Panc1 (cell line): ENCODE data around the gene ACO1. TPM values are rescaled to one million over a fixed set of nuclear protein-coding genes. Genes with fewer than 3 reads are reported as not detected.

Experiments used
- ATAC-seq: fragments of 200-7000 bp; cut with Tn5 transposase; 2 replicates; pipeline ENCODE4 v1.9.1; 2020; ENCODE audit warnings: mild to moderate bottlenecking, moderate library complexity
- BruUV-seq: library from RNA; stranded (reverse); fragments of 400-500 nt; replicated peaks from 2 replicates; lab custom pipeline; 2021; lab: Mats Ljungman, UMichigan
- CTCF ChIA-PET: fragments of 300-600 bp; sonication (Branson Sonifier 250); formaldehyde crosslinking; loops from one replicate; lab custom pipeline; 2022; ENCODE audit warnings: antibody characterized with exemption; lab: Charles Lee
- POLR2A ChIA-PET: fragments of 300-600 bp; sonication (Branson Sonifier 250); formaldehyde crosslinking; loops from one replicate; lab custom pipeline; 2022; ENCODE audit warnings: antibody characterized with exemption; lab: Charles Lee
- DNase-seq: peaks from one replicate; pipeline ENCODE4 v3.0.0-alpha.2; 2010; ENCODE audit warnings: low read depth, low spot score
- H3K27ac ChIP-seq: 2 replicates; pipeline ENCODE4 v1.5.1; 2011; ENCODE audit warnings: mild to moderate bottlenecking, low read length, inconsistent platforms
- H3K27me3 ChIP-seq: fragments of 200-500 bp; sonication (Bioruptor generic); 2 replicates; pipeline ENCODE4 v1.6.0; 2014; ENCODE audit warnings: low read length, inconsistent platforms; ENCODE audit not compliant: control insufficient read depth, insufficient read depth
- H3K36me3 ChIP-seq: fragments of 200-500 bp; sonication (Bioruptor generic); 2 replicates; pipeline ENCODE4 v1.5.1; 2014; ENCODE audit warnings: inconsistent platforms, mild to moderate bottlenecking, low read length, moderate library complexity; ENCODE audit not compliant: control insufficient read depth, insufficient read depth
- H3K4me1 ChIP-seq: 2 replicates; pipeline ENCODE4 v1.5.1; 2011; ENCODE audit warnings: inconsistent platforms, mild to moderate bottlenecking, low read length, moderate library complexity; ENCODE audit not compliant: control insufficient read depth, insufficient read depth
- H3K4me3 ChIP-seq, 2 experiments: 2 replicates each; pipeline ENCODE4 v1.5.1; 2011 to 2012; ENCODE audit warnings: low read depth in 2 of 2, low read length in 2 of 2, mild to moderate bottlenecking in 2 of 2, inconsistent platforms in 1 of 2, moderate library complexity in 1 of 2
- H3K9me3 ChIP-seq: fragments of 200-500 bp; sonication (Bioruptor generic); 2 replicates; pipeline ENCODE4 v1.5.1; 2014; ENCODE audit warnings: low read depth, mild to moderate bottlenecking, inconsistent platforms, low read length, moderate library complexity; ENCODE audit not compliant: control insufficient read depth, insufficient read depth
- POLR2AphosphoS5 ChIP-seq: IDR thresholded peaks from 2 replicates; pipeline ENCODE4 v1.6.1; 2012; ENCODE audit warnings: mild to moderate bottlenecking, low read depth, low read length, moderate library complexity
- SIN3A ChIP-seq: IDR thresholded peaks from 2 replicates; pipeline ENCODE4 v1.6.1; 2012; ENCODE audit warnings: low read depth, mild to moderate bottlenecking, low read length, moderate library complexity, borderline replicate concordance; ENCODE audit not compliant: insufficient read depth
- TCF7L2 ChIP-seq: IDR thresholded peaks from 2 replicates; pipeline ENCODE4 v1.6.1; 2011; ENCODE audit warnings: mild to moderate bottlenecking, low read depth, low read length, inconsistent platforms
- in situ Hi-C: cut with HindIII; loops from 2 replicates; pipeline ENCODE4 v1.10.0; 2016; ENCODE audit warnings: low sequenced_read_pairs, low pct_unique_long_range_greater_than_20kb
- intact Hi-C: fragments of 100-400 bp; cut with micrococcal nuclease; formaldehyde crosslinking; loops from one replicate; pipeline ENCODE4 v1.10.0; 2022; ENCODE audit not compliant: unreplicated experiment
- total RNA-seq: library from RNA; stranded (reverse); gene quantifications from one replicate; pipeline ENCODE4 v1.2.1, GENCODE V29; 2021; ENCODE audit not compliant: unreplicated experiment
- TF ChIP-seq, protein P1 (sequence below): fragments of 450-650 bp; IDR thresholded peaks from 2 replicates; pipeline ENCODE4 v1.5.1; 2017; ENCODE audit warnings: mild to moderate bottlenecking
- TF ChIP-seq, protein P2 (sequence below), 2 experiments: IDR thresholded peaks; 2 replicates each; pipeline ENCODE4 v1.6.1; 2011 to 2012; ENCODE audit warnings: low read depth in 2 of 2, control low read depth in 1 of 2, low read length in 1 of 2, mild to moderate bottlenecking in 1 of 2, moderate library complexity in 1 of 2; ENCODE audit not compliant: insufficient read depth in 1 of 2

Gene ACO1
- total RNA-seq, 1 experiment from 2014 or later, result 49.3 TPM

DNA sequence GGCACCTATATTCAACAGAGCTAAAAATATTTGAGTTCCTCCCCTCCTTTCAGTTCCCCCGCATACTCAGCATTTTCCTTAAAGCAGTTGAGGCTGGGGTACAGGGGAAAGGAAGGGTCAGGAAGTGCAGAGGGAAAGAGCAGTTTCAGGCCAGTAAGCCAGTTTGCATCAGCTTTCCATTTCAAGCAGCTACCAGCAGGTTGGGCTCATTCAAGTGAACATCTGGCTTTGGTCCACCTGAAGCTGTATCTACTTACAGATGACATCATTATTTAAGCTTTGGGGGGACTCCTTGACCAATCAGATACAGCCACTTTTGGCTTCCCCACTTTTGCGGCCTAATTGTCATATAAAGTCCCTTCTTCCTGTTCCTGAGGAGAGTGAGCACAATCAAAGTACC, 8.2 kb upstream of the ACO1 start:
- no peak for TF ChIP-seq POLR2AphosphoS5
- TF ChIP-seq, protein P1, sequence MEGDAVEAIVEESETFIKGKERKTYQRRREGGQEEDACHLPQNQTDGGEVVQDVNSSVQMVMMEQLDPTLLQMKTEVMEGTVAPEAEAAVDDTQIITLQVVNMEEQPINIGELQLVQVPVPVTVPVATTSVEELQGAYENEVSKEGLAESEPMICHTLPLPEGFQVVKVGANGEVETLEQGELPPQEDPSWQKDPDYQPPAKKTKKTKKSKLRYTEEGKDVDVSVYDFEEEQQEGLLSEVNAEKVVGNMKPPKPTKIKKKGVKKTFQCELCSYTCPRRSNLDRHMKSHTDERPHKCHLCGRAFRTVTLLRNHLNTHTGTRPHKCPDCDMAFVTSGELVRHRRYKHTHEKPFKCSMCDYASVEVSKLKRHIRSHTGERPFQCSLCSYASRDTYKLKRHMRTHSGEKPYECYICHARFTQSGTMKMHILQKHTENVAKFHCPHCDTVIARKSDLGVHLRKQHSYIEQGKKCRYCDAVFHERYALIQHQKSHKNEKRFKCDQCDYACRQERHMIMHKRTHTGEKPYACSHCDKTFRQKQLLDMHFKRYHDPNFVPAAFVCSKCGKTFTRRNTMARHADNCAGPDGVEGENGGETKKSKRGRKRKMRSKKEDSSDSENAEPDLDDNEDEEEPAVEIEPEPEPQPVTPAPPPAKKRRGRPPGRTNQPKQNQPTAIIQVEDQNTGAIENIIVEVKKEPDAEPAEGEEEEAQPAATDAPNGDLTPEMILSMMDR, result no peak
- TF ChIP-seq, protein P2, sequence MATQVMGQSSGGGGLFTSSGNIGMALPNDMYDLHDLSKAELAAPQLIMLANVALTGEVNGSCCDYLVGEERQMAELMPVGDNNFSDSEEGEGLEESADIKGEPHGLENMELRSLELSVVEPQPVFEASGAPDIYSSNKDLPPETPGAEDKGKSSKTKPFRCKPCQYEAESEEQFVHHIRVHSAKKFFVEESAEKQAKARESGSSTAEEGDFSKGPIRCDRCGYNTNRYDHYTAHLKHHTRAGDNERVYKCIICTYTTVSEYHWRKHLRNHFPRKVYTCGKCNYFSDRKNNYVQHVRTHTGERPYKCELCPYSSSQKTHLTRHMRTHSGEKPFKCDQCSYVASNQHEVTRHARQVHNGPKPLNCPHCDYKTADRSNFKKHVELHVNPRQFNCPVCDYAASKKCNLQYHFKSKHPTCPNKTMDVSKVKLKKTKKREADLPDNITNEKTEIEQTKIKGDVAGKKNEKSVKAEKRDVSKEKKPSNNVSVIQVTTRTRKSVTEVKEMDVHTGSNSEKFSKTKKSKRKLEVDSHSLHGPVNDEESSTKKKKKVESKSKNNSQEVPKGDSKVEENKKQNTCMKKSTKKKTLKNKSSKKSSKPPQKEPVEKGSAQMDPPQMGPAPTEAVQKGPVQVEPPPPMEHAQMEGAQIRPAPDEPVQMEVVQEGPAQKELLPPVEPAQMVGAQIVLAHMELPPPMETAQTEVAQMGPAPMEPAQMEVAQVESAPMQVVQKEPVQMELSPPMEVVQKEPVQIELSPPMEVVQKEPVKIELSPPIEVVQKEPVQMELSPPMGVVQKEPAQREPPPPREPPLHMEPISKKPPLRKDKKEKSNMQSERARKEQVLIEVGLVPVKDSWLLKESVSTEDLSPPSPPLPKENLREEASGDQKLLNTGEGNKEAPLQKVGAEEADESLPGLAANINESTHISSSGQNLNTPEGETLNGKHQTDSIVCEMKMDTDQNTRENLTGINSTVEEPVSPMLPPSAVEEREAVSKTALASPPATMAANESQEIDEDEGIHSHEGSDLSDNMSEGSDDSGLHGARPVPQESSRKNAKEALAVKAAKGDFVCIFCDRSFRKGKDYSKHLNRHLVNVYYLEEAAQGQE (IDR thresholded peaks at IDR 0.05; ENCODE audit: insufficient read depth in 1 of 2, low read depth in 2 of 2, low read length in 1 of 2), result no peak
- TF ChIP-seq TCF7L2, result no peak
- TF ChIP-seq SIN3A, result no peak
- H3K27me3 ChIP-seq, result 0 out of 2 replicates have a peak, but pooled peaks cover 2% of the 10 kb centered on the region
- no peaks in the 10 kb centered on the region for H3K9me3 ChIP-seq
- in situ Hi-C loops, result no loop called here
- no peak for DNase-seq
- POLR2A ChIA-PET, result interaction anchor here (0.5 kb wide), 1 partner anchor 197 kb away, joined by 4 read pairs; no protein-coding TSS in a partner anchor
- intact Hi-C loops, result loop anchor here (5.0 to 10.0 kb wide), 4 partner anchors 139 to 596 kb away; no protein-coding TSS in a partner anchor
- ATAC-seq, result no peak
- H3K27ac ChIP-seq, result no peak overlapping the region
- H3K4me3 ChIP-seq, result no peak overlapping the region
- no TSS peak for BruUV-seq
- no peaks in the 10 kb centered on the region for H3K36me3 ChIP-seq
- CTCF ChIA-PET, result interaction anchor here (0.6 kb wide), 1 partner anchor 203 kb away, joined by 4 read pairs; no protein-coding TSS in a partner anchor
- peaks cover 4% of the 10 kb centered on the region for H3K4me1 ChIP-seq

DNA sequence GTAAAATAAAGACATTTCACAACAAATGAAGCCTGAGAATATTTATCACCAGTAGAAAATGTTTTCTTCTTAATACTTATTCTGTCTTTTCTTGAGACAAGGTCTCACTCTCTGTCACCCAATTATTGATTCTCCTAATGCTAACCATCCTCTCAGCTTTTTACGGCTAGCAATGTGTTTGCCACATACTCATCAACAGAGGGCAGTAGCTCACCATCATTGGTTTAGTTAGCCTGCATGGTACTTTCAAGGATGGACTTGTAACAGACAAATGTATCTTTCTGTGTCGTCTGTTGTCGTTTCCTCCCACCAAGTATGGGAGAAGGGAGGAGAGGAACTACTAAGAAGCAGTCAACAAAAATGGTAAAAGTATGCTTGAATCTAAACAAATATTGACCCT, 5.9 kb upstream of the ACO1 start:
- ATAC-seq, result peak; percentile 83

More for the DNA sequence above, 5.9 kb upstream of the ACO1 start:
- ChIA-PET CTCF (interaction anchor here (0.5 to 4.0 kb wide), 16 partner anchors 34 to 1943 kb away, joined by 3 to 90 read pairs (median 4); partner anchors contain the start of genes NDUFB6, RIGI and TOPORS), POLR2A (no interaction called here)
- Histone ChIP-seq H3K27ac (no peak overlapping the region), H3K9me3 (no peaks in the 10 kb centered on the region), H3K4me3 (no peak overlapping the region), H3K4me1 (peaks cover 7% of the 10 kb centered on the region), H3K36me3 (no peaks in the 10 kb centered on the region), H3K27me3 (peaks cover 2% of the 10 kb centered on the region; the same call in 1 of the 2 replicates)
- intact Hi-C loops, result loop anchor here (1.0 to 10.0 kb wide), 6 partner anchors 54 to 594 kb away; no protein-coding TSS in a partner anchor
- in situ Hi-C loops, result no loop called here
- TF ChIP-seq, protein P2 (IDR thresholded peaks at IDR 0.05; ENCODE audit: insufficient read depth in 1 of 2, low read depth in 2 of 2, low read length in 1 of 2), result no peak
- TF ChIP-seq SIN3A, result no peak
- TF ChIP-seq, protein P1, result peak; percentile 79
- DNase-seq, result peak; percentile 52
- no TSS peak for BruUV-seq
